ENCODE measurements around the gene B4GALNT2.

Gene B4GALNT2

GRCh38 chr17:49114703-49115102 is 17.9 kb upstream of the B4GALNT2 start:
- H3K4me3 ChIP-seq (ENCODE audit: low read length) = no peak overlapping the region
- TF ChIP-seq EZH2phosphoT487 (IDR thresholded peaks at IDR 0.05; ENCODE audit: borderline replicate concordance, low read length) = no peak
- TF ChIP-seq, protein P1, sequence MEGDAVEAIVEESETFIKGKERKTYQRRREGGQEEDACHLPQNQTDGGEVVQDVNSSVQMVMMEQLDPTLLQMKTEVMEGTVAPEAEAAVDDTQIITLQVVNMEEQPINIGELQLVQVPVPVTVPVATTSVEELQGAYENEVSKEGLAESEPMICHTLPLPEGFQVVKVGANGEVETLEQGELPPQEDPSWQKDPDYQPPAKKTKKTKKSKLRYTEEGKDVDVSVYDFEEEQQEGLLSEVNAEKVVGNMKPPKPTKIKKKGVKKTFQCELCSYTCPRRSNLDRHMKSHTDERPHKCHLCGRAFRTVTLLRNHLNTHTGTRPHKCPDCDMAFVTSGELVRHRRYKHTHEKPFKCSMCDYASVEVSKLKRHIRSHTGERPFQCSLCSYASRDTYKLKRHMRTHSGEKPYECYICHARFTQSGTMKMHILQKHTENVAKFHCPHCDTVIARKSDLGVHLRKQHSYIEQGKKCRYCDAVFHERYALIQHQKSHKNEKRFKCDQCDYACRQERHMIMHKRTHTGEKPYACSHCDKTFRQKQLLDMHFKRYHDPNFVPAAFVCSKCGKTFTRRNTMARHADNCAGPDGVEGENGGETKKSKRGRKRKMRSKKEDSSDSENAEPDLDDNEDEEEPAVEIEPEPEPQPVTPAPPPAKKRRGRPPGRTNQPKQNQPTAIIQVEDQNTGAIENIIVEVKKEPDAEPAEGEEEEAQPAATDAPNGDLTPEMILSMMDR (IDR thresholded peaks at IDR 0.05; ENCODE audit: low read depth, low read length, poor library complexity, severe bottlenecking) = no peak
- H3K27me3 ChIP-seq (ENCODE audit: control insufficient read depth, low read length) = peaks cover 34% of the 10 kb centered on the region
- no peaks in the 10 kb centered on the region for H3K9me2 ChIP-seq (replicated peaks; ENCODE audit: control insufficient read depth, low read length)
- no peak overlapping the region for H3K27ac ChIP-seq (ENCODE audit: low read depth, low read length)
- no peaks in the 10 kb centered on the region for H3F3A ChIP-seq (ENCODE audit: control insufficient read depth, insufficient read depth)
- no peaks in the 10 kb centered on the region for H3K79me2 ChIP-seq (ENCODE audit: control insufficient read depth, low read length)
- no peaks in the 10 kb centered on the region for H3K4me1 ChIP-seq (ENCODE audit: control insufficient read depth, low read length)
- H3K9me3 ChIP-seq (ENCODE audit: control insufficient read depth, insufficient read depth, low read length) = no peaks in the 10 kb centered on the region
- H3K36me3 ChIP-seq (ENCODE audit: control insufficient read depth, low read length) = no peaks in the 10 kb centered on the region
- H3K4me2 ChIP-seq (ENCODE audit: low read length) = no peak overlapping the region
- H4K20me1 ChIP-seq (ENCODE audit: control insufficient read depth, insufficient read depth, low read depth, low read length) = no peaks in the 10 kb centered on the region

DNA sequence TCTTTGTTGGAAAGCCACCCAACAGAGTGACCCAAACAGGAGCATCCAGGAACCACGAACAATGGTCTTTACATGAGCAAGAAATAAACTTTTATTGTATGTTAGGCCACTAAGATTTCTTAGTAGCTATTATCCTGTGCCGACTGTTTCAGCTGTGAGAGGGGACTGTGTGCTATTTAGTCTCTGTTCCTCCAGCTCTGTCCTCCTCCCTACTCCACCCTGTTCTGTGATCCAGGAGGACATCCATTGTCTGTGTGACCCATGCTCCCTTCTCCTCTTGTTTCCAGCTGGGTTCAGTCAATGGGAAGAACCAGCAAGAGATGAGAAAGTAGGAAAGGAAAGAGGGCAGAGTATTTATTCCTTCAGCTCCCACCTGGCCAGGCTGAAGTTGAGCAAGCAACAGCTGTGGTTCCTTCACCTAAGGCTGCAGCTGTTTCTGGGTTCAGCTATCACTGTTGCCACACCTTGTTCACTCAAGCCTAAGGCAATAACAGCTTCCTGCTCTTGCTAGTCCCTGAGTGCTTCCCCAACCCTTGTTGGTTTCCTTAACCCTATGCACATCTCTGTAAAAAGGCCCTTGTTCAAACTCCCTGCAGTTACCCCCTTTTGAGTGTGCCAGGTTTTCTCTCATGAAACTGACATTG is 14.9 kb upstream of the B4GALNT2 start:
- Histone ChIP-seq H3K79me2 (ENCODE audit: control insufficient read depth, low read length) (no peaks in the 10 kb centered on the region), H3K27ac (ENCODE audit: low read depth, low read length) (no peak overlapping the region), H3K4me3 (ENCODE audit: low read length) (no peak overlapping the region), H3K4me2 (ENCODE audit: low read length) (no peak overlapping the region), H3K36me3 (ENCODE audit: control insufficient read depth, low read length) (no peaks in the 10 kb centered on the region), H3K4me1 (ENCODE audit: control insufficient read depth, low read length) (no peaks in the 10 kb centered on the region), H3K9me2 (replicated peaks; ENCODE audit: control insufficient read depth, low read length) (no peaks in the 10 kb centered on the region), H4K20me1 (ENCODE audit: control insufficient read depth, insufficient read depth, low read depth, low read length) (no peaks in the 10 kb centered on the region), H3K9me3 (ENCODE audit: control insufficient read depth, insufficient read depth, low read length) (no peaks in the 10 kb centered on the region), H3K27me3 (ENCODE audit: control insufficient read depth, low read length) (peaks cover 48% of the 10 kb centered on the region), H3F3A (ENCODE audit: control insufficient read depth, insufficient read depth) (no peaks in the 10 kb centered on the region)
- TF ChIP-seq, protein P1 (IDR thresholded peaks at IDR 0.05; ENCODE audit: low read depth, low read length, poor library complexity, severe bottlenecking) = no peak

DNA sequence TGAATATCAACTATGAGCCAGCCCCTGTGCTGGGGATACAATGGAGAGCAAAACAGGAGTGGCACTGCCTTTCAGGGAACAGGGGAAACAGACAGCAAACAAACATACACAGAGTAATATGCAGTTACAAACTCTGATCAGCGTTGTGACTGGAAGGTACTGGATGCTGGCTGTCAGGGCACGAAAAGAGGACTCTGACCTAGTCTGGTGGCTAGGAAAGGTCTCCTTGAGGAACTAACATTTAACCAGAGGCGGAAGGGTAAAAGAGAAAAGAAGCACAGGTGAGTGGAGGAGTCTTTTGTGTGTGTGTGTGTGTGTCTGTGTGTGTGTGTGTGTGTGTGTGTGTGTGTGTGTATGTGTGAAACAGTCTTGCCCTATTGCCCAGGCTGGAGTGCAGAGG is 12.4 kb upstream of the B4GALNT2 start:
- Histone ChIP-seq H3K27ac (ENCODE audit: low read depth, low read length) (no peak overlapping the region), H4K20me1 (ENCODE audit: control insufficient read depth, insufficient read depth, low read depth, low read length) (no peaks in the 10 kb centered on the region), H3F3A (ENCODE audit: control insufficient read depth, insufficient read depth) (no peaks in the 10 kb centered on the region), H3K9me3 (ENCODE audit: control insufficient read depth, insufficient read depth, low read length) (no peaks in the 10 kb centered on the region), H3K9me2 (replicated peaks; ENCODE audit: control insufficient read depth, low read length) (no peaks in the 10 kb centered on the region), H3K36me3 (ENCODE audit: control insufficient read depth, low read length) (no peaks in the 10 kb centered on the region), H3K79me2 (ENCODE audit: control insufficient read depth, low read length) (no peaks in the 10 kb centered on the region), H3K4me3 (ENCODE audit: low read length) (no peak overlapping the region), H3K4me1 (ENCODE audit: control insufficient read depth, low read length) (no peaks in the 10 kb centered on the region), H3K27me3 (ENCODE audit: control insufficient read depth, low read length) (peaks cover 35% of the 10 kb centered on the region), H3K4me2 (ENCODE audit: low read length) (no peak overlapping the region)
- TF ChIP-seq, protein P1 (IDR thresholded peaks at IDR 0.05; ENCODE audit: low read depth, low read length, poor library complexity, severe bottlenecking) = no peak
- no peak for TF ChIP-seq EZH2phosphoT487 (IDR thresholded peaks at IDR 0.05; ENCODE audit: borderline replicate concordance, low read length)
